ENCODE results near the gene SPATS1. TPM values are rescaled to one million over a fixed set of nuclear protein-coding genes. Genes with fewer than 3 reads are reported as not detected.
A peak's percentile ranks its signal among the peaks of the same experiment; 100 is the strongest.

The SPATS1 gene
- total RNA-seq, 2 experiments from 2014 or later: not detected

- no peaks in the 10 kb centered on the region for H3K9me3 Mint-ChIP-seq
- H3K4me1 ChIP-seq (ENCODE audit: insufficient read depth, low read length): no peaks in the 10 kb centered on the region
- no peaks in the 10 kb centered on the region for H3K9me3 ChIP-seq (ENCODE audit: control insufficient read depth in 1 of 2, insufficient read depth in 1 of 2, low read length in 2 of 2)
- H3K4me3 ChIP-seq (ENCODE audit: low read length): no peak overlapping the region
- intact Hi-C loops (cut with DNase I, micrococcal nuclease): no loop called here
- ATAC-seq (ENCODE audit: poor library complexity) (no peak), DNase-seq (no peak)
- H3K36me3 ChIP-seq (ENCODE audit: insufficient read depth, low read length): peaks cover 89% of the 10 kb centered on the region
- ChIA-PET CTCF (interaction anchor here (0.5 to 2.9 kb wide), 11 partner anchors 8 to 107 kb away, joined by 3 to 24 read pairs (median 4); partner anchors contain the start of genes AARS2 and TMEM151B), POLR2A (interaction anchor here (1.6 kb wide), 1 partner anchor 58 kb away, joined by 4 read pairs; the partner anchor contains the start of gene HSP90AB1)
- no peaks in the 10 kb centered on the region for H3K27me3 ChIP-seq (ENCODE audit: control insufficient read depth in 1 of 2, insufficient read depth in 2 of 2, low read length in 2 of 2)
- H3K4me1 Mint-ChIP-seq (ENCODE audit: low read depth): peaks cover 7% of the 10 kb centered on the region
- H3K27ac ChIP-seq (ENCODE audit: low read depth in 1 of 2, low read length in 2 of 2): no peak overlapping the region
- no peak overlapping the region for H3K4me3 Mint-ChIP-seq
- H3K27ac Mint-ChIP-seq: peak overlapping the region; percentile 18
- peaks cover 85% of the 10 kb centered on the region for H3K36me3 Mint-ChIP-seq (ENCODE audit: low read depth)
- TF ChIP-seq, protein P1, sequence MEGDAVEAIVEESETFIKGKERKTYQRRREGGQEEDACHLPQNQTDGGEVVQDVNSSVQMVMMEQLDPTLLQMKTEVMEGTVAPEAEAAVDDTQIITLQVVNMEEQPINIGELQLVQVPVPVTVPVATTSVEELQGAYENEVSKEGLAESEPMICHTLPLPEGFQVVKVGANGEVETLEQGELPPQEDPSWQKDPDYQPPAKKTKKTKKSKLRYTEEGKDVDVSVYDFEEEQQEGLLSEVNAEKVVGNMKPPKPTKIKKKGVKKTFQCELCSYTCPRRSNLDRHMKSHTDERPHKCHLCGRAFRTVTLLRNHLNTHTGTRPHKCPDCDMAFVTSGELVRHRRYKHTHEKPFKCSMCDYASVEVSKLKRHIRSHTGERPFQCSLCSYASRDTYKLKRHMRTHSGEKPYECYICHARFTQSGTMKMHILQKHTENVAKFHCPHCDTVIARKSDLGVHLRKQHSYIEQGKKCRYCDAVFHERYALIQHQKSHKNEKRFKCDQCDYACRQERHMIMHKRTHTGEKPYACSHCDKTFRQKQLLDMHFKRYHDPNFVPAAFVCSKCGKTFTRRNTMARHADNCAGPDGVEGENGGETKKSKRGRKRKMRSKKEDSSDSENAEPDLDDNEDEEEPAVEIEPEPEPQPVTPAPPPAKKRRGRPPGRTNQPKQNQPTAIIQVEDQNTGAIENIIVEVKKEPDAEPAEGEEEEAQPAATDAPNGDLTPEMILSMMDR (IDR thresholded peaks at IDR 0.05): no peak
- H3K27me3 Mint-ChIP-seq: no peaks in the 10 kb centered on the region
Measured at GRCh38 chr6:44305200-44305725, 37.2 kb upstream of the SPATS1 start.

GRCh38 chr6:44306710-44307109, 35.7 kb upstream of the SPATS1 start:
- Mint-ChIP-seq H3K4me1 (ENCODE audit: low read depth) (peaks cover 10% of the 10 kb centered on the region), H3K9me3 (no peaks in the 10 kb centered on the region), H3K4me3 (no peak overlapping the region), H3K27me3 (no peaks in the 10 kb centered on the region), H3K36me3 (ENCODE audit: low read depth) (peaks cover 86% of the 10 kb centered on the region), H3K27ac (no peak overlapping the region)
- intact Hi-C loops (cut with DNase I, micrococcal nuclease): no loop called here
- H3K36me3 ChIP-seq (ENCODE audit: insufficient read depth, low read length): peaks cover 91% of the 10 kb centered on the region
- no peak overlapping the region for H3K27ac ChIP-seq (ENCODE audit: low read depth in 1 of 2, low read length in 2 of 2)
- H3K9me3 ChIP-seq (ENCODE audit: control insufficient read depth in 1 of 2, insufficient read depth in 1 of 2, low read length in 2 of 2): no peaks in the 10 kb centered on the region
- DNase-seq: no peak
- TF ChIP-seq, protein P1 (IDR thresholded peaks at IDR 0.05): no peak
- ChIA-PET POLR2A (no interaction called here), CTCF (interaction anchor here (2.9 kb wide), 1 partner anchor 39 kb away, joined by 24 read pairs; no protein-coding TSS in a partner anchor)
- no peak for ATAC-seq (ENCODE audit: poor library complexity)
- H3K27me3 ChIP-seq (ENCODE audit: control insufficient read depth in 1 of 2, insufficient read depth in 2 of 2, low read length in 2 of 2): no peaks in the 10 kb centered on the region
- H3K4me1 ChIP-seq (ENCODE audit: insufficient read depth, low read length): peaks cover under 1% of the 10 kb centered on the region
- no peak overlapping the region for H3K4me3 ChIP-seq (ENCODE audit: low read length)

- no peak overlapping the region for H3K27ac ChIP-seq (ENCODE audit: low read depth in 1 of 2, low read length in 2 of 2)
- no peak for DNase-seq
- intact Hi-C loops (cut with DNase I, micrococcal nuclease): no loop called here
- H3K4me1 ChIP-seq (ENCODE audit: insufficient read depth, low read length): peaks cover 6% of the 10 kb centered on the region
- TF ChIP-seq, protein P1 (IDR thresholded peaks at IDR 0.05): no peak
- peaks cover 92% of the 10 kb centered on the region for H3K36me3 ChIP-seq (ENCODE audit: insufficient read depth, low read length)
- H3K4me3 Mint-ChIP-seq: no peak overlapping the region
- H3K36me3 Mint-ChIP-seq (ENCODE audit: low read depth): peaks cover 84% of the 10 kb centered on the region
- ChIA-PET CTCF (interaction anchor here (2.9 kb wide), 1 partner anchor 39 kb away, joined by 24 read pairs; no protein-coding TSS in a partner anchor), POLR2A (no interaction called here)
- no peaks in the 10 kb centered on the region for H3K27me3 ChIP-seq (ENCODE audit: control insufficient read depth in 1 of 2, insufficient read depth in 2 of 2, low read length in 2 of 2)
- no peaks in the 10 kb centered on the region for H3K27me3 Mint-ChIP-seq
- no peak for ATAC-seq (ENCODE audit: poor library complexity)
- H3K27ac Mint-ChIP-seq: no peak overlapping the region
- no peak overlapping the region for H3K4me3 ChIP-seq (ENCODE audit: low read length)
- H3K9me3 Mint-ChIP-seq: no peaks in the 10 kb centered on the region
- H3K4me1 Mint-ChIP-seq (ENCODE audit: low read depth): peaks cover 15% of the 10 kb centered on the region
- H3K9me3 ChIP-seq (ENCODE audit: control insufficient read depth in 1 of 2, insufficient read depth in 1 of 2, low read length in 2 of 2): no peaks in the 10 kb centered on the region
Measured at GRCh38 chr6:44307217-44307616, 35.2 kb upstream of the SPATS1 start.

Measured in CD4-positive, alpha-beta T cell (primary cell).